Measurements from ENCODE around the gene FASTK. TPM values are rescaled to one million over a fixed set of nuclear protein-coding genes. Genes with fewer than 3 reads are reported as not detected.
A peak's percentile ranks its signal among the peaks of the same experiment; 100 is the strongest.

The FASTK gene
- total RNA-seq, 1 donor from 2014 or later, result 68.0 TPM

DNA sequence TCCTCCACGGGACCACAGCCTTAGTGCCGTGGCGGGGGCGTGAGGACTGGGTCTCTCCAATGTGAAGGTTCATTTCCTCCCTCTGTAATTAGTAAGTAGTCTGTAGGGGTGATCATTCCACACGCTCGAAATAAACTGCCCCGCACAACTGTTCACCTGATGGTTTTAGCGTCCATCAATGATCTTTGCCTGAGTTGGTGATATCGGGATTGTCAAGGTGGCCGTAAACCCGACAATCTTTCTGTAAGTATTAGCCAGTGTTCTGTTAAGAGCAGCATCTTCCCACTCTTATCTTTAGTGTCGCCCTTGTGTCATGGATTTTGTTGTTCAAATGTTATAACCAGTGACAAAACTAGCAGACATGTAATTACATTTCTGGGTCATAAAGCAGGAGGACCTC is 23.4 kb upstream of the FASTK start:
- Mint-ChIP-seq H3K4me3 (ENCODE audit: unreplicated experiment) (peak overlapping the region; percentile 1), H3K9me3 (ENCODE audit: unreplicated experiment) (no peaks in the 10 kb centered on the region), H3K27me3 (ENCODE audit: unreplicated experiment) (peaks cover 6% of the 10 kb centered on the region), H3K36me3 (ENCODE audit: low read depth, unreplicated experiment) (peaks cover 14% of the 10 kb centered on the region), H3K27ac (ENCODE audit: unreplicated experiment) (no peak overlapping the region), H3K4me1 (ENCODE audit: unreplicated experiment) (peaks cover 25% of the 10 kb centered on the region)
- TF ChIP-seq CTCF (IDR thresholded peaks at IDR 0.05; ENCODE audit: unreplicated experiment), result no peak
- no peak for DNase-seq (ENCODE audit: low spot score)

GRCh38 chr7:151102991-151103390 is 22.4 kb upstream of the FASTK start:
- Mint-ChIP-seq H3K4me1 (ENCODE audit: unreplicated experiment) (peaks cover 27% of the 10 kb centered on the region), H3K36me3 (ENCODE audit: low read depth, unreplicated experiment) (peaks cover 14% of the 10 kb centered on the region), H3K4me3 (ENCODE audit: unreplicated experiment) (no peak overlapping the region), H3K27me3 (ENCODE audit: unreplicated experiment) (peaks cover 6% of the 10 kb centered on the region), H3K9me3 (ENCODE audit: unreplicated experiment) (no peaks in the 10 kb centered on the region), H3K27ac (ENCODE audit: unreplicated experiment) (no peak overlapping the region)
- no peak for TF ChIP-seq CTCF (IDR thresholded peaks at IDR 0.05; ENCODE audit: unreplicated experiment)
- no peak for DNase-seq (ENCODE audit: low spot score)

DNA sequence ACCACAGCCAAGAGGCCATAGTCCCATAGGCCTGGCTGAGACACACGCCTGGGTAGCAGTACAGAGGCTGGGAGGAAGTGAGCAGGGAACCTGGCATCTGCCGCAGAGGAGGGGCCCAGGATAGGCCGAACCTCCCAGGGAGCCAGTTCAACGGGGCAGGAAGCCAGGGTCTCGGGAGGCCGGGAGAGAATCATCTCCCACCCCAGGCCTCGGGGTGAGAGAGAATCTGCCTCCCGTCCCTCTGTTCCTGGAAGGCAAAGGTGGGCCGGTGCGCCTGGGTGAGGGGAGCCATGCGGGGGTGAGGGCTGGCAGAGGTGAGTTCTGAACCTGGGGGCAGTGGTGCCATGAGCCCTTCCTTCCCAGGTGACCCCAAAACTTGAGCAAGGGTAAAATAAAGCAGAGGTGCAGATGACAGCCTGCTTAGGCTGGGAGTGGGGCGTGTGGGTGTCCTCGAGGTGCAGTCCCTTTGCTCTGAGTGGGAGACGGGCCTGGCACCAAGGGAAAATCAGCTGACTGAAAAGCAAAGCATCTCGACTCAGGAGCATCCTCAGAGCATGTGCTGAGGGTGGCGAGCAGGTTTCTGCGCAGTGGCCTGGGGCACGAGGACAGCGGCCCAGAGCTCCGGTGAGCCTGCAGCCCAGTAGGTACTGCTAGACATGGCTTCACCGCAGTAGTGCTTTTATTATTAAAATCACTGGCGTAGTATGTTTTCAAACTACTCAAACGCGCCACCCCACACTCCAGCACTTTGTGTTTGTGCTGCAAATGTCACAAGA is 21.2 kb upstream of the FASTK start:
- no peak for DNase-seq (ENCODE audit: low spot score)
- H3K27ac Mint-ChIP-seq (ENCODE audit: unreplicated experiment), result no peak overlapping the region
- H3K4me1 Mint-ChIP-seq (ENCODE audit: unreplicated experiment), result peaks cover 29% of the 10 kb centered on the region
- no peaks in the 10 kb centered on the region for H3K9me3 Mint-ChIP-seq (ENCODE audit: unreplicated experiment)
- no peak for TF ChIP-seq CTCF (IDR thresholded peaks at IDR 0.05; ENCODE audit: unreplicated experiment)
- peaks cover 4% of the 10 kb centered on the region for H3K27me3 Mint-ChIP-seq (ENCODE audit: unreplicated experiment)
- H3K36me3 Mint-ChIP-seq (ENCODE audit: low read depth, unreplicated experiment), result peaks cover 20% of the 10 kb centered on the region
- no peak overlapping the region for H3K4me3 Mint-ChIP-seq (ENCODE audit: unreplicated experiment)

DNA sequence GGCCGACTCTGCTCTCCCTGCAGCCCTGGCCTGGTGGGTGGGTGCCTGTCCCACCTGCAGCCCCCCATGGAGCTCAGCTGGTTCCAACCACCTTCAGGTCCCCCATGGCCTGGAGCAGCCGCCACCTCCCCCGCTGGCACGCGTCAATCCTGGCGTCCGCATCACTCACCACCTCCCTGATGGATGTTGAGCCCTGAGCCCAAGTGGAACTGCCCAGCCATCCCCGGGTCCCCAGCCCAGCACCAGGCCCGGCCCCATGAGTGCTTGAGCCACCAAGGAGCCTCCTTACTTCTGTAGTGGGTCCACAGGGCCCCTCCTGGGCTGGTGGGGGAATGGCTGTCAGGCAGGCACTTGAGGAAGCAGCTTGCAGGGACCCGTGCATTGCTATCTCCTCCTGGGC is 20.3 kb upstream of the FASTK start:
- Mint-ChIP-seq H3K27ac (ENCODE audit: unreplicated experiment) (no peak overlapping the region), H3K4me1 (ENCODE audit: unreplicated experiment) (peaks cover 29% of the 10 kb centered on the region), H3K36me3 (ENCODE audit: low read depth, unreplicated experiment) (peaks cover 17% of the 10 kb centered on the region), H3K4me3 (ENCODE audit: unreplicated experiment) (no peak overlapping the region), H3K9me3 (ENCODE audit: unreplicated experiment) (no peaks in the 10 kb centered on the region), H3K27me3 (ENCODE audit: unreplicated experiment) (peaks cover 4% of the 10 kb centered on the region)
- no peak for TF ChIP-seq CTCF (IDR thresholded peaks at IDR 0.05; ENCODE audit: unreplicated experiment)
- DNase-seq (ENCODE audit: low spot score), result no peak

DNA sequence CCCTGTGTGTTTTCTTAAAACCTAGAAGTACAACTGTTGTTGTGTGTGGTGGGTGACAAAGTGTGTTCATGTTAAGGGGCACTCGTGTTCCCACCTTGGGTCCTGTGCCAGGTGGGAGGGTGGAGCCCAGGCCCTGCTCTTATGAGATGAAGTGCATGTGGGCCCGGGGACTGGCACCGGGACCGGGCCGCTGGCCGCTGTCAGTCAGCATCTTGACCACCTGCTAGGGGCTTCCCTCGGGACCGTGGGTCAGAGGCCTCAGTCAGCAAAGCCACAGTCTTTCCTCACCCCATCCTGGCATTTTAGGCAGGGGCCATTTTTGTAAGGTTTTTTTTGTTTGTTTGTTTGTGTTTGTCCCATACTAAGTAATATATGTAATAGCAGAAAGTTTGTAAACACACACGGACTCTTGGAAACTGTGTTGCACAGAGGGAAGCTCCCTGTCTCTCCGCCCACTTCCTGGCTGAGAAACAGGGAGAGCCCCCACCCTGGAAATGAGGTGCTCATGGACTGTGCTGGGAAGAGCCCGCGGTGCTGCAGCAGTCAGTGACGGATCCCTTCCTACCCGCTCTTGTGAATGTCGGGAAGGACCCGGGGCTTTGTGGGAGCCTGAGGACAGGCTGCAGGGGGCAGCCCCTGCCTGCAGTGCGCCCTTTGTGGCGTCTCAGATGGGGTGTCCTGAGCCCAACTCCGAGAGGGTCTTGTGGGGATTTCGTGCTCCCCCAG is 19.0 kb upstream of the FASTK start:
- no peak overlapping the region for H3K27ac Mint-ChIP-seq (ENCODE audit: unreplicated experiment)
- H3K4me3 Mint-ChIP-seq (ENCODE audit: unreplicated experiment), result no peak overlapping the region

More for the DNA sequence above, 19.0 kb upstream of the FASTK start:
- no peak for DNase-seq (ENCODE audit: low spot score)
- Mint-ChIP-seq H3K27me3 (ENCODE audit: unreplicated experiment) (peaks cover 4% of the 10 kb centered on the region), H3K9me3 (ENCODE audit: unreplicated experiment) (no peaks in the 10 kb centered on the region), H3K36me3 (ENCODE audit: low read depth, unreplicated experiment) (peaks cover 17% of the 10 kb centered on the region), H3K4me1 (ENCODE audit: unreplicated experiment) (peaks cover 35% of the 10 kb centered on the region)
- no peak for TF ChIP-seq CTCF (IDR thresholded peaks at IDR 0.05; ENCODE audit: unreplicated experiment)
